Fibroblast of the aortic adventitia (primary cell): ENCODE measurements around the gene STXBP4. TPM values are rescaled to one million over a fixed set of nuclear protein-coding genes. Genes with fewer than 3 reads are reported as not detected.

Experiments
- DNase-seq: peaks from one replicate; pipeline ENCODE4 v3.0.0-alpha.2; 2010; ENCODE audit warnings: low read depth
- H3K4me3 ChIP-seq: 2 replicates; pipeline ENCODE4 v1.5.1; 2011; ENCODE audit warnings: low read depth, mild to moderate bottlenecking, control low read depth, low read length, moderate library complexity
- CTCF ChIP-seq: IDR thresholded peaks from 2 replicates; pipeline ENCODE4 v1.5.1; 2011; ENCODE audit warnings: mild to moderate bottlenecking, low read length, control low read depth, inconsistent platforms; ENCODE audit not compliant: insufficient read depth
- total RNA-seq: library from RNA; depleted of rRNA; stranded (reverse); fragments of >200 nt; gene quantifications from 2 replicates; pipeline ENCODE4 v1.2.3, GENCODE V29; 2012; ENCODE audit warnings: low replicate concordance

STXBP4 gene
- total RNA-seq, 1 donor: 32.0 TPM

DNA sequence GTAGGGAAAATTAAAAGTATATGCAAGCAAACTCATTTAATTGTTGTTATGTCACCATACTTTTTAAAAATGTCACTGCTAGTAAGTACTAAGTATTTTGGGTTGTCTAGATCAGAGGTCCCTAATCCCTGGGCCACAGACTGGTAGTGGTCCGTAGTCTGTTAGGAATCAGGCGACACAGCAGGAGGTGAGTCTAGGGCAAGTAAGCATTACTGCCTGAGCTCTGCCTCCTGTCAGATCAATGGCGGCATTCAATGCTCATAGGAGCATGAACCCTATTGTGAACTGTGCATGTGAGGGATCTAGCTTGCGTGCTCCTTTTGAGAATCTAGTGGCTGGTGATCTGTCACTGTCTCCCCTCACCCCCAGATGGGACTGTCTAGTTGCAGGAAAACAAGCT, 21.6 kb downstream of the STXBP4 start:
- no peak for DNase-seq
- no peak for TF ChIP-seq CTCF
- H3K4me3 ChIP-seq: no peak overlapping the region

GRCh38 chr17:54991567-54991966, 23.0 kb downstream of the STXBP4 start:
- DNase-seq: no peak
- TF ChIP-seq CTCF: no peak
- no peak overlapping the region for H3K4me3 ChIP-seq

DNA sequence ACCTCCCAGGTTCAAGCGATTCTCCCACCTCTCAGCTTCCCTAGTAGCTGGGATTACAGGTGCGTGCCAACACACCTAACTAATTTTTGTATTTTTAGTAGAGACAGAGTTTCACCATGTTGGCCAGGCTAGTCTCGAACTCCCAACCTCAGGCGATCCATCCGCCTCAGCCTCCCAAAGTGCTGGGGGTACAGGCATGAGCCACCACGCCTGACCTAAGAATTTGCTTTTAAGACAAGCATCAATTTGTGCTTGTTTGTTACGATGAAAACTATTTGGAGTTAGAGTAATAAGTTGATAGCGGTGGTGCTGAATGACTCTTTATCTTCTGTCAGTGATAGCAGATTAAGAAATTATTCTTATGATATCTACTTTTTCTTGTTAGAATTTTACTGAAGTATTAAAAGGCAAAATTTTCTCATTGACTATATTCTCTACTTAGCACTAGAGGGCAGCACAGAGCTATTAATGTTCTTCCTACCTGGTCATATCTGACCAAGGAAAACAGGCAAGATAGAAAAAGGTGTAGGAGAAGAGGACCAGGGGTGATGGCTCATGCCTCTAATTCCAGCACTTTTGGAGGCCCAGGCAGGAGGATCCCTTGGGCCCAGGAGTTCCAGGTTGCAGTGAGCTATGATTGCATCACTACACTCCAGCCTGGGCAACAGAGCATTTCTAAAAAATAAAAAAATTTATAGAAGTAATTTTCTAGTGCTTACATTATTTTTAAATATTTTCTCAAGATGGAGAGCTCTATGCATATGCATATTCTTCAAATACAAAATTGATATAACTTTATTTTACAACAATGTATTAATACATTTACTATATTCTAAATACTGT, 24.5 kb downstream of the STXBP4 start:
- TF ChIP-seq CTCF: peak; percentile 51
- no peak overlapping the region for H3K4me3 ChIP-seq
- DNase-seq: peak; percentile 74

- no peak overlapping the region for H3K4me3 ChIP-seq
- TF ChIP-seq CTCF: no peak
- DNase-seq: no peak
Measured at GRCh38 chr17:54996441-54996840, 27.9 kb downstream of the STXBP4 start.

DNA sequence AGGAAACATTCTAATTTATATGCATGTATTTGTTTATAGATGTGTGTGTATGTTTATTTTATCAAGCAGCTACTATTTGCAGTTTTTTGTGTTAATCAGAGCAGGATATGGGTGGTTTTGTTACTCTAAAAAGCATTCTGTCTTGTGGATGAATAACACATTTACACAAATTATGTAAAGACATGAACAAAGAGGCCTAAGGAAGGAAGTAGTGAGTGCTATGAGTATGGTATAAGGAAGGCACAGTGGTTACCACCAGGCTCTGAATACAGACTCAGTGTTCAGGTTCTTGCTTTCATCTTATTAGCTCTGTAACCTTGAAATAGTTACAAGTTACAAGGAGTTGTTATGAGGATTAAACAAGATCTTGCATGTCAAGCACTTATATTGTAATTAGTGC, 33.9 kb downstream of the STXBP4 start:
- no peak for DNase-seq
- H3K4me3 ChIP-seq: no peak overlapping the region
- TF ChIP-seq CTCF: no peak

DNA sequence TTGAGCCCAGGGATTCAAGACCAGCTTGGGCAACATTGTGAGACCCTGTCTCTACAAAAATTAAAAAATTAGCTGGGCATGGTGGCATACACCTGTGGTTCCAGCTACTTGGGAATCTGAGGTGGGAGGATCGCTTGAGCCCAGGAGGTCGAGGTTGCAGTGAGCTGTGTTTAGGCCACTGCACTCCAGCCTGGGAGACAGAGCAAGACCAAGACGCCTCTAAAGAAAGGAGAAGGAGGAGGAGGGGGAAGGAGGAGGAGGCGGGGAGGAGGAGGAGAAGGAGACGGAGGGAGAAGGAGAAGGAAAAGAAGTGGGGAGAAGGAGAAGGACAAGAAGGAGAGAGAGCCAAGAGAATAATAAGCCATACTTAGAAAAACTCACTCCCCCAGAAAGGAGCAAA, 35.9 kb downstream of the STXBP4 start:
- no peak overlapping the region for H3K4me3 ChIP-seq
- no peak for TF ChIP-seq CTCF
- DNase-seq: no peak

DNA sequence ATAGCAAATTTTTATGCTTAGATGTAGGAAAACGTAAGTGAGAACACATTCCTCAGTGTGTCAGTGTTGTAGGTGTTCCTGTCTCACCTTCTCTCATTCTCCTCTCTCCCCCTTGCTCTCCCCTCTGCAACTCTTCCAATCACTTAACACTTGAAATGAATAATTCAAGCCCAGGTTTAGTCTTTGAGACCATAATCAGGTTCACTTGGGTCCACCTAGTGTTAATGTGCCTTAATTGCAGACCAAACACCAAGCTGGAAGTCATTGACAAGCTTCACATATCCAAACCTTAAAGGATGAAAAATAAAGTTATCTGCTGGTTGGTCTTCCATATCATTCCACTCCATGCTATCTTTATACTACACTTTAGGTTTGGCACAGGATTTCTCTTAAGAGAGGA, 37.0 kb downstream of the STXBP4 start:
- peak; percentile 12 for DNase-seq
- no peak overlapping the region for H3K4me3 ChIP-seq
- TF ChIP-seq CTCF: peak; percentile 35
